Mesenchymal stem cell (in vitro differentiated cells and primary cell): ENCODE measurements around the gene SLC25A31.

Experiments
- DNase-seq: peaks from one replicate; pipeline ENCODE4 v3.0.0-alpha.2; 2013
- H2AFZ ChIP-seq: one replicate; pipeline ENCODE4 v1.6.1; 2013; ENCODE audit warnings: low read depth, mild to moderate bottlenecking, control low read depth, inconsistent platforms, low read length, moderate library complexity
- H2AK5ac ChIP-seq: 2 replicates; pipeline ENCODE4 v1.6.1; 2013; ENCODE audit warnings: low read length, moderate library complexity, mild to moderate bottlenecking, inconsistent platforms; ENCODE audit not compliant: severe bottlenecking
- H2BK120ac ChIP-seq: one replicate; pipeline ENCODE4 v1.6.1; 2013; ENCODE audit warnings: low read depth, mild to moderate bottlenecking, inconsistent platforms, low read length, moderate library complexity
- H2BK12ac ChIP-seq, 2 experiments: one replicate each; pipeline ENCODE4 v1.6.1; 2013; ENCODE audit warnings: inconsistent platforms in 2 of 2, low read length in 2 of 2, mild to moderate bottlenecking in 2 of 2, moderate library complexity in 2 of 2, control low read depth in 1 of 2
- H2BK15ac ChIP-seq: one replicate; pipeline ENCODE4 v1.6.1; 2013; ENCODE audit warnings: mild to moderate bottlenecking, low read depth, inconsistent platforms; ENCODE audit not compliant: poor library complexity, severe bottlenecking
- H2BK5ac ChIP-seq: 2 replicates; pipeline ENCODE4 v1.6.1; 2013; ENCODE audit warnings: low read depth, mild to moderate bottlenecking, low read length, control low read depth, inconsistent platforms; ENCODE audit not compliant: poor library complexity, severe bottlenecking
- H3K14ac ChIP-seq, 2 experiments: one replicate each; pipeline ENCODE4 v1.6.1; 2013; ENCODE audit warnings: inconsistent platforms in 2 of 2, low read length in 2 of 2, control low read depth in 1 of 2, mild to moderate bottlenecking in 1 of 2, moderate library complexity in 1 of 2
- H3K18ac ChIP-seq, 2 experiments: one replicate each; pipeline ENCODE4 v1.6.1; 2013; ENCODE audit warnings: inconsistent platforms in 2 of 2, low read length in 2 of 2, control low read depth in 1 of 2, low read depth in 1 of 2, mild to moderate bottlenecking in 1 of 2
- H3K23ac ChIP-seq, 2 experiments: one replicate each; pipeline ENCODE4 v1.6.1; 2013; ENCODE audit warnings: inconsistent platforms in 2 of 2, low read length in 2 of 2, mild to moderate bottlenecking in 2 of 2, moderate library complexity in 2 of 2, control low read depth in 1 of 2
- H3K27ac ChIP-seq: 2 replicates; pipeline ENCODE4 v1.5.1; 2013; ENCODE audit warnings: mild to moderate bottlenecking, moderate library complexity, low read length, control low read depth, inconsistent platforms; ENCODE audit not compliant: poor library complexity, severe bottlenecking
- H3K27me3 ChIP-seq, 2 experiments: 2 replicates each; pipeline versions ENCODE4 v1.6.1 to v1.7.0; 2013; ENCODE audit warnings: low read length in 2 of 2, mild to moderate bottlenecking in 2 of 2, moderate library complexity in 2 of 2, control low read depth in 1 of 2, inconsistent platforms in 1 of 2; ENCODE audit not compliant: control insufficient read depth in 1 of 2, insufficient read depth in 1 of 2
- H3K36me3 ChIP-seq, 2 experiments: 2 replicates each; pipeline versions ENCODE4 v1.6.1 to v1.7.0; 2013; ENCODE audit warnings: low read length in 2 of 2, control low read depth in 1 of 2, inconsistent platforms in 1 of 2, low read depth in 1 of 2, mild to moderate bottlenecking in 1 of 2; ENCODE audit not compliant: insufficient read depth in 2 of 2, control insufficient read depth in 1 of 2
- H3K4ac ChIP-seq, 2 experiments: one replicate each; pipeline ENCODE4 v1.6.1; 2013; ENCODE audit warnings: inconsistent platforms in 2 of 2, low read length in 2 of 2, mild to moderate bottlenecking in 2 of 2, moderate library complexity in 2 of 2, control low read depth in 1 of 2, low read depth in 1 of 2
- H3K4me1 ChIP-seq: 2 replicates; pipeline ENCODE4 v1.6.1; 2013; ENCODE audit warnings: low read depth, low read length, control low read depth; ENCODE audit not compliant: control insufficient read depth, insufficient read depth
- H3K4me2 ChIP-seq: 2 replicates; pipeline ENCODE4 v1.6.1; 2013; ENCODE audit warnings: low read length, mild to moderate bottlenecking, inconsistent platforms; ENCODE audit not compliant: poor library complexity, severe bottlenecking
- H3K4me3 ChIP-seq, 2 experiments: 2 replicates each; pipeline versions ENCODE4 v1.5.1 to v1.7.0; 2013; ENCODE audit warnings: low read length in 2 of 2, mild to moderate bottlenecking in 2 of 2, control low read depth in 1 of 2, low read depth in 1 of 2; ENCODE audit not compliant: insufficient read depth in 1 of 2
- H3K79me1 ChIP-seq: replicated peaks from 2 replicates; pipeline ENCODE4 v1.6.1; 2013; ENCODE audit warnings: mild to moderate bottlenecking, control low read depth, low read length, inconsistent platforms; ENCODE audit not compliant: poor library complexity, severe bottlenecking
- H3K9ac ChIP-seq: 2 replicates; pipeline ENCODE4 v1.7.0; 2013; ENCODE audit warnings: mild to moderate bottlenecking, low read length, moderate library complexity
- H3K9me3 ChIP-seq: 2 replicates; pipeline ENCODE4 v1.7.0; 2013; ENCODE audit warnings: mild to moderate bottlenecking, low read length; ENCODE audit not compliant: control insufficient read depth
- H4K8ac ChIP-seq: one replicate; pipeline ENCODE4 v1.6.1; 2013; ENCODE audit warnings: inconsistent platforms, mild to moderate bottlenecking, low read length, moderate library complexity
- H4K91ac ChIP-seq: one replicate; pipeline ENCODE4 v1.6.1; 2013; ENCODE audit warnings: mild to moderate bottlenecking, low read length, inconsistent platforms
- WGBS: methylation state at CpG from one replicate; pipeline ENCODE4 v1.1.7; 2013; ENCODE audit warnings: mixed read lengths; 5-methylcytosine and 5-hydroxymethylcytosine counted together

Gene SLC25A31

GRCh38 chr4:127783026-127783769 lies 53.0 kb downstream of the SLC25A31 start:
- DNase-seq = peak; percentile 37
- no peak overlapping the region for H2BK5ac ChIP-seq
- peak overlapping the region; percentile 60 to 100 for H3K4me3 ChIP-seq
- H4K91ac ChIP-seq = no peak overlapping the region
- peak overlapping the region; percentile 42 for H2AFZ ChIP-seq
- no peak overlapping the region for H2BK15ac ChIP-seq
- H3K14ac ChIP-seq = no peak overlapping the region
- no peak overlapping the region for H3K4ac ChIP-seq
- no peak overlapping the region for H2AK5ac ChIP-seq
- H3K4me1 ChIP-seq = peaks cover 7% of the 10 kb centered on the region
- no peaks in the 10 kb centered on the region for H3K36me3 ChIP-seq
- H2BK120ac ChIP-seq = no peak overlapping the region
- peaks cover 5% of the 10 kb centered on the region for H3K79me1 ChIP-seq
- no peaks in the 10 kb centered on the region for H3K9me3 ChIP-seq
- H3K23ac ChIP-seq = no peak overlapping the region
- H3K27ac ChIP-seq = no peak overlapping the region
- peak overlapping the region; percentile 92 for H3K9ac ChIP-seq
- no peak overlapping the region for H2BK12ac ChIP-seq
- no peaks in the 10 kb centered on the region for H3K27me3 ChIP-seq
- H3K4me2 ChIP-seq = peak overlapping the region; percentile 75
- H4K8ac ChIP-seq = no peak overlapping the region
- H3K18ac ChIP-seq = no peak overlapping the region
- 28% methylated on average over 24 of the region's 25 CpGs for WGBS

- no peak overlapping the region for H3K18ac ChIP-seq
- peaks cover 7% of the 10 kb centered on the region for H3K4me1 ChIP-seq
- no peak overlapping the region for H2BK120ac ChIP-seq
- no peak overlapping the region for H3K14ac ChIP-seq
- H3K27me3 ChIP-seq = no peaks in the 10 kb centered on the region
- H3K27ac ChIP-seq = no peak overlapping the region
- peak overlapping the region; percentile 92 for H3K9ac ChIP-seq
- H3K79me1 ChIP-seq = peaks cover 7% of the 10 kb centered on the region
- H2BK15ac ChIP-seq = no peak overlapping the region
- H2AFZ ChIP-seq = no peak overlapping the region
- 89% methylated on average over 7 of the region's 9 CpGs for WGBS
- H3K4ac ChIP-seq = no peak overlapping the region
- H3K36me3 ChIP-seq = no peaks in the 10 kb centered on the region
- no peak overlapping the region for H2BK12ac ChIP-seq
- no peak overlapping the region for H2AK5ac ChIP-seq
- H3K23ac ChIP-seq = no peak overlapping the region
- no peak overlapping the region for H3K4me2 ChIP-seq
- H2BK5ac ChIP-seq = no peak overlapping the region
- no peak overlapping the region for H4K8ac ChIP-seq
- no peaks in the 10 kb centered on the region for H3K9me3 ChIP-seq
- H4K91ac ChIP-seq = no peak overlapping the region
- DNase-seq = no peak
- H3K4me3 ChIP-seq = peak overlapping the region in 1 of 2 experiments; percentile 100
These were observed 54.0 kb downstream of the SLC25A31 start for GRCh38 chr4:127783955-127784770.

GRCh38 chr4:127788517-127788916 lies 58.3 kb downstream of the SLC25A31 start:
- no peak overlapping the region for H3K18ac ChIP-seq
- H3K36me3 ChIP-seq = no peaks in the 10 kb centered on the region
- H4K91ac ChIP-seq = no peak overlapping the region
- H3K4me1 ChIP-seq = no peaks in the 10 kb centered on the region
- no peak overlapping the region for H2BK120ac ChIP-seq
- no peak overlapping the region for H3K4me3 ChIP-seq
- H3K14ac ChIP-seq = no peak overlapping the region
- H3K9me3 ChIP-seq = no peaks in the 10 kb centered on the region
- H2BK12ac ChIP-seq = no peak overlapping the region
- no peak overlapping the region for H2BK5ac ChIP-seq
- H3K27ac ChIP-seq = no peak overlapping the region
- H3K79me1 ChIP-seq = peaks cover 8% of the 10 kb centered on the region
- no peak overlapping the region for H3K9ac ChIP-seq
- no peak for DNase-seq
- H2AFZ ChIP-seq = no peak overlapping the region
- 92% methylated on average over 2 of the region's 2 CpGs for WGBS
- H4K8ac ChIP-seq = no peak overlapping the region
- H3K4ac ChIP-seq = no peak overlapping the region
- H3K27me3 ChIP-seq = no peaks in the 10 kb centered on the region
- H3K23ac ChIP-seq = no peak overlapping the region
- no peak overlapping the region for H3K4me2 ChIP-seq
- no peak overlapping the region for H2BK15ac ChIP-seq
- no peak overlapping the region for H2AK5ac ChIP-seq

GRCh38 chr4:127791391-127791790 lies 61.2 kb downstream of the SLC25A31 start:
- H3K4me1 ChIP-seq = no peaks in the 10 kb centered on the region
- no peak overlapping the region for H4K8ac ChIP-seq
- 20% methylated on average over 1 of the region's 1 CpG for WGBS
- no peak overlapping the region for H3K23ac ChIP-seq
- no peak overlapping the region for H3K4me3 ChIP-seq
- H3K79me1 ChIP-seq = peaks cover 7% of the 10 kb centered on the region
- no peak overlapping the region for H4K91ac ChIP-seq
- H2AK5ac ChIP-seq = no peak overlapping the region
- H3K9me3 ChIP-seq = no peaks in the 10 kb centered on the region
- H3K36me3 ChIP-seq = peaks cover 0 to 2% of the 10 kb centered on the region in 2 experiments
- H3K14ac ChIP-seq = no peak overlapping the region
- H2BK120ac ChIP-seq = no peak overlapping the region
- no peaks in the 10 kb centered on the region for H3K27me3 ChIP-seq
- no peak overlapping the region for H2BK15ac ChIP-seq
- DNase-seq = no peak
- no peak overlapping the region for H3K9ac ChIP-seq
- no peak overlapping the region for H3K4ac ChIP-seq
- no peak overlapping the region for H3K18ac ChIP-seq
- no peak overlapping the region for H2BK5ac ChIP-seq
- H3K27ac ChIP-seq = no peak overlapping the region
- no peak overlapping the region for H2BK12ac ChIP-seq
- no peak overlapping the region for H3K4me2 ChIP-seq
- H2AFZ ChIP-seq = no peak overlapping the region
